ENCODE results near the gene RTP4. TPM values are rescaled to one million over a fixed set of nuclear protein-coding genes. Genes with fewer than 3 reads are reported as not detected.

RTP4 gene, protein sequence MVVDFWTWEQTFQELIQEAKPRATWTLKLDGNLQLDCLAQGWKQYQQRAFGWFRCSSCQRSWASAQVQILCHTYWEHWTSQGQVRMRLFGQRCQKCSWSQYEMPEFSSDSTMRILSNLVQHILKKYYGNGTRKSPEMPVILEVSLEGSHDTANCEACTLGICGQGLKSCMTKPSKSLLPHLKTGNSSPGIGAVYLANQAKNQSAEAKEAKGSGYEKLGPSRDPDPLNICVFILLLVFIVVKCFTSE
- total RNA-seq (2022; extraction: Qiagen RNA extraction; ENCODE audit: low read depth), result not detected in 5 replicates

GRCh38 chr3:187368251-187369088 lies at the start of gene RTP4:
Gene RTP4 (plus strand): TSS chr3:187368385. CDS start chr3:187368442, 57 bp downstream.

Other genes starting within 250 kb of the RTP4 start
- 48.5 to 55.2 TPM (median 49.9 TPM) in 5 replicates for gene RPL39L, start 228.9 kb upstream of the RTP4 start, total RNA-seq (2022; extraction: Qiagen RNA extraction; ENCODE audit: low read depth)
- gene RTP1, start 170.9 kb upstream of the RTP4 start, total RNA-seq (2022; extraction: Qiagen RNA extraction; ENCODE audit: low read depth), result not detected in 5 replicates
- 0.06 TPM in 1 of 5 replicates, not detected in the others for gene MASP1, start 76.6 kb upstream of the RTP4 start, total RNA-seq (2022; extraction: Qiagen RNA extraction; ENCODE audit: low read depth)

Measured in A549 treated with DMSO at 1 μM for 4 hours (cell line).